H9 (cell line): ENCODE data around the gene SPRR4. TPM values are rescaled to one million over a fixed set of nuclear protein-coding genes. Genes with fewer than 3 reads are reported as not detected.
"Not testable (repeated sequence)": the region's sequence is repeated elsewhere in the genome, so short reads cannot be mapped to it uniquely, and the experiment has no call there.

Source experiments
- DNase-seq: peaks from one replicate; pipeline ENCODE4 v3.0.0-alpha.2; 2017
- H2AFZ ChIP-seq: one replicate; pipeline ENCODE4 v1.6.1; 2013; ENCODE audit warnings: mild to moderate bottlenecking, low read length, control low read depth, moderate library complexity
- H2AK5ac ChIP-seq: 2 replicates; pipeline ENCODE4 v1.6.1; 2013; ENCODE audit warnings: low read length, control low read depth, mixed read lengths; ENCODE audit not compliant: insufficient read length
- H2BK120ac ChIP-seq: one replicate; pipeline ENCODE4 v1.6.1; 2013; ENCODE audit warnings: low read depth, mild to moderate bottlenecking, low read length, control low read depth, inconsistent platforms; ENCODE audit not compliant: poor library complexity, severe bottlenecking
- H2BK12ac ChIP-seq: 2 replicates; pipeline ENCODE4 v1.6.1; 2013; ENCODE audit warnings: low read length, control low read depth, mixed read lengths, low read depth; ENCODE audit not compliant: insufficient read length
- H2BK15ac ChIP-seq: 2 replicates; pipeline ENCODE4 v1.6.1; 2013; ENCODE audit warnings: low read depth, low read length, control low read depth
- H2BK20ac ChIP-seq: one replicate; pipeline ENCODE4 v1.6.1; 2013; ENCODE audit warnings: low read depth, mild to moderate bottlenecking, low read length, control low read depth, inconsistent platforms; ENCODE audit not compliant: poor library complexity, severe bottlenecking
- H2BK5ac ChIP-seq: 2 replicates; pipeline ENCODE4 v1.6.1; 2013; ENCODE audit warnings: low read length, control low read depth, mixed read lengths; ENCODE audit not compliant: insufficient read length
- H3K14ac ChIP-seq: 2 replicates; pipeline ENCODE4 v1.6.1; 2013; ENCODE audit warnings: low read length, control low read depth; ENCODE audit not compliant: insufficient read depth
- H3K18ac ChIP-seq: 2 replicates; pipeline ENCODE4 v1.6.1; 2013; ENCODE audit warnings: low read depth, mild to moderate bottlenecking, mixed read lengths, low read length, control low read depth; ENCODE audit not compliant: insufficient read length
- H3K23ac ChIP-seq: 2 replicates; pipeline ENCODE4 v1.6.1; 2013; ENCODE audit warnings: low read length, control low read depth, mixed read lengths, low read depth; ENCODE audit not compliant: insufficient read length
- H3K23me2 ChIP-seq: 2 replicates; pipeline ENCODE4 v1.6.1; 2013; ENCODE audit warnings: low read depth, mild to moderate bottlenecking, mixed read lengths, low read length, control low read depth; ENCODE audit not compliant: insufficient read length, poor library complexity, severe bottlenecking
- H3K27ac ChIP-seq: 2 replicates; pipeline ENCODE4 v1.5.1; 2013; ENCODE audit warnings: low read length, control low read depth, mixed read lengths, low read depth; ENCODE audit not compliant: insufficient read length
- H3K27me3 ChIP-seq: 2 replicates; pipeline ENCODE4 v1.6.1; 2013; ENCODE audit warnings: low read length, control low read depth, inconsistent platforms; ENCODE audit not compliant: insufficient read depth
- H3K4ac ChIP-seq: 2 replicates; pipeline ENCODE4 v1.6.1; 2013; ENCODE audit warnings: low read depth, mild to moderate bottlenecking, control low read depth, inconsistent platforms, low read length, moderate library complexity
- H3K4me1 ChIP-seq: 2 replicates; pipeline ENCODE4 v1.6.1; 2013; ENCODE audit warnings: low read length, control low read depth, inconsistent platforms; ENCODE audit not compliant: insufficient read depth
- H3K4me2 ChIP-seq: 2 replicates; pipeline ENCODE4 v1.6.1; 2013; ENCODE audit warnings: low read length, control low read depth, mixed read lengths; ENCODE audit not compliant: insufficient read length, insufficient read depth
- H3K56ac ChIP-seq: 2 replicates; pipeline ENCODE4 v1.6.1; 2013; ENCODE audit warnings: low read depth, mild to moderate bottlenecking, mixed read lengths, low read length, control low read depth; ENCODE audit not compliant: insufficient read length
- H3K79me1 ChIP-seq: 2 replicates; pipeline ENCODE4 v1.6.1; 2013; ENCODE audit warnings: low read depth, mild to moderate bottlenecking, moderate library complexity, low read length, control low read depth, inconsistent platforms; ENCODE audit not compliant: insufficient read depth, poor library complexity, severe bottlenecking
- H3K79me2 ChIP-seq: 2 replicates; pipeline ENCODE4 v1.6.1; 2013; ENCODE audit warnings: low read length, control low read depth, inconsistent platforms; ENCODE audit not compliant: insufficient read depth
- H3K9ac ChIP-seq: 2 replicates; pipeline ENCODE4 v1.6.1; 2013; ENCODE audit warnings: low read length, control low read depth, mixed read lengths; ENCODE audit not compliant: insufficient read length; ENCODE audit errors: extremely low read depth
- H3K9me3 ChIP-seq: one replicate; pipeline ENCODE4 v1.6.1; 2013; ENCODE audit warnings: low read depth, low read length, inconsistent platforms; ENCODE audit not compliant: control insufficient read depth
- H3T11ph ChIP-seq: one replicate; pipeline ENCODE4 v1.6.1; 2013; ENCODE audit warnings: mild to moderate bottlenecking, low read length, control low read depth, inconsistent platforms
- H4K20me1 ChIP-seq: one replicate; pipeline ENCODE4 v1.6.1; 2013; ENCODE audit not compliant: control insufficient read depth, insufficient read length, insufficient read depth
- H4K5ac ChIP-seq: 2 replicates; pipeline ENCODE4 v1.6.1; 2013; ENCODE audit warnings: low read depth, mild to moderate bottlenecking, mixed read lengths, low read length, control low read depth; ENCODE audit not compliant: insufficient read length
- H4K8ac ChIP-seq: replicated peaks from 2 replicates; pipeline ENCODE4 v1.6.1; 2013; ENCODE audit warnings: low read length, control low read depth, mixed read lengths, low read depth; ENCODE audit not compliant: insufficient read length
- H4K91ac ChIP-seq: 2 replicates; pipeline ENCODE4 v1.6.1; 2013; ENCODE audit warnings: low read depth, mild to moderate bottlenecking, moderate library complexity, mixed read lengths, low read length, control low read depth; ENCODE audit not compliant: insufficient read length
- H3K27ac Mint-ChIP-seq, 3 experiments: 2 replicates in 2 of 3; 3 replicates in 1 of 3; pipeline ENCODE4 v1.8.0; 2020 to 2021; ENCODE audit warnings: mixed read lengths in 3 of 3, mild to moderate bottlenecking in 1 of 3, moderate library complexity in 1 of 3
- H3K27me3 Mint-ChIP-seq: 2 replicates; pipeline ENCODE4 v1.8.0; 2021; ENCODE audit warnings: low read depth, mild to moderate bottlenecking, moderate library complexity, mixed read lengths
- H3K36me3 Mint-ChIP-seq, 3 experiments: 2 replicates in 2 of 3; 3 replicates in 1 of 3; pipeline ENCODE4 v1.8.0; 2020 to 2021; ENCODE audit warnings: low read depth in 3 of 3, mixed read lengths in 3 of 3; ENCODE audit not compliant: insufficient read depth in 1 of 3
- H3K4me1 Mint-ChIP-seq, 2 experiments: 2 replicates each; pipeline ENCODE4 v1.8.0; 2020; ENCODE audit warnings: mixed read lengths in 2 of 2
- H3K4me3 Mint-ChIP-seq, 2 experiments: 2 replicates in 1 of 2; 3 replicates in 1 of 2; pipeline ENCODE4 v1.8.0; 2020 to 2021; ENCODE audit warnings: mild to moderate bottlenecking in 2 of 2, mixed read lengths in 2 of 2, moderate library complexity in 1 of 2
- H3K9me3 Mint-ChIP-seq, 2 experiments: 2 replicates in 1 of 2; 3 replicates in 1 of 2; pipeline ENCODE4 v1.8.0; 2020; ENCODE audit warnings: mild to moderate bottlenecking in 2 of 2, mixed read lengths in 2 of 2, moderate library complexity in 1 of 2
- WGBS: extraction: QIAGEN DNeasy Blood & Tissue Kit; methylation state at CpG from one replicate; pipeline ENCODE4 v1.1.7; 2013; ENCODE audit warnings: missing lambda C conversion rate, low lambda C conversion rate, mixed read lengths; ENCODE audit not compliant: insufficient read length; ENCODE audit errors: extremely low coverage; 5-methylcytosine and 5-hydroxymethylcytosine counted together
- total RNA-seq: library from RNA; stranded (reverse); gene quantifications from 2 replicates; pipeline ENCODE4 v1.2.1, GENCODE V29; 2021
- TF ChIP-seq, protein P1 (sequence below): fragments of 200-600 bp; sonication (generic); conservative IDR thresholded peaks from 3 replicates; pipeline ENCODE4 v1.8.0; 2021; ENCODE audit warnings: antibody characterized with exemption, mild to moderate bottlenecking

Gene SPRR4
- total RNA-seq, 1 experiment from 2014 or later: not detected

- Histone ChIP-seq H2BK20ac (no peak within 1 kb of the TSS), H4K91ac (no peak within 1 kb of the TSS), H3K56ac (no peak within 1 kb of the TSS), H3K4me1 (no peaks in the 10 kb centered on the region; the same call in 1 of the 2 replicates), H3K23ac (no peak within 1 kb of the TSS), H4K20me1 (no peaks in the 10 kb centered on the region), H3K14ac (no peak within 1 kb of the TSS), H2BK120ac (no peak within 1 kb of the TSS), H3K4ac (no peak within 1 kb of the TSS), H3K79me1 (no peaks in the 10 kb centered on the region), H3K23me2 (no peaks in the 10 kb centered on the region), H2AFZ (no peak within 1 kb of the TSS), H2BK15ac (no peak within 1 kb of the TSS), H2BK5ac (no peak within 1 kb of the TSS), H2AK5ac (no peak within 1 kb of the TSS), H3K4me2 (no peak within 1 kb of the TSS), H3K79me2 (no peaks in the 10 kb centered on the region), H3K18ac (no peak within 1 kb of the TSS), H3K9ac (no peak within 1 kb of the TSS), H4K5ac (no peak within 1 kb of the TSS), H3K9me3 (no peaks in the 10 kb centered on the region), H4K8ac (no peak within 1 kb of the TSS), H2BK12ac (no peak within 1 kb of the TSS), H3T11ph (no peak within 1 kb of the TSS), H3K27me3 (no peaks in the 10 kb centered on the region), H3K27ac (no peak within 1 kb of the TSS)
- no CpG with 5 or more reads among the region's 2 CpGs for WGBS
- peaks cover 9 to 15% of the 10 kb centered on the region in 2 experiments for H3K4me1 Mint-ChIP-seq
- no peak for DNase-seq
- H3K27ac Mint-ChIP-seq: peak within 1 kb of the TSS in 1 of 3 experiments; percentile 63; a peak in 1 of 7 replicates
- H3K9me3 Mint-ChIP-seq: peaks cover 11 to 21% of the 10 kb centered on the region in 2 experiments; a peak in 3 of 5 replicates
- H3K4me3 Mint-ChIP-seq: no peak within 1 kb of the TSS
- H3K27me3 Mint-ChIP-seq: peaks cover 5% of the 10 kb centered on the region; the same call in 1 of the 2 replicates
- no peaks in the 10 kb centered on the region for H3K36me3 Mint-ChIP-seq
- TF ChIP-seq, protein P1, sequence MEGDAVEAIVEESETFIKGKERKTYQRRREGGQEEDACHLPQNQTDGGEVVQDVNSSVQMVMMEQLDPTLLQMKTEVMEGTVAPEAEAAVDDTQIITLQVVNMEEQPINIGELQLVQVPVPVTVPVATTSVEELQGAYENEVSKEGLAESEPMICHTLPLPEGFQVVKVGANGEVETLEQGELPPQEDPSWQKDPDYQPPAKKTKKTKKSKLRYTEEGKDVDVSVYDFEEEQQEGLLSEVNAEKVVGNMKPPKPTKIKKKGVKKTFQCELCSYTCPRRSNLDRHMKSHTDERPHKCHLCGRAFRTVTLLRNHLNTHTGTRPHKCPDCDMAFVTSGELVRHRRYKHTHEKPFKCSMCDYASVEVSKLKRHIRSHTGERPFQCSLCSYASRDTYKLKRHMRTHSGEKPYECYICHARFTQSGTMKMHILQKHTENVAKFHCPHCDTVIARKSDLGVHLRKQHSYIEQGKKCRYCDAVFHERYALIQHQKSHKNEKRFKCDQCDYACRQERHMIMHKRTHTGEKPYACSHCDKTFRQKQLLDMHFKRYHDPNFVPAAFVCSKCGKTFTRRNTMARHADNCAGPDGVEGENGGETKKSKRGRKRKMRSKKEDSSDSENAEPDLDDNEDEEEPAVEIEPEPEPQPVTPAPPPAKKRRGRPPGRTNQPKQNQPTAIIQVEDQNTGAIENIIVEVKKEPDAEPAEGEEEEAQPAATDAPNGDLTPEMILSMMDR: no peak
These were observed 30.9 kb downstream of the SPRR4 start, which contains the start of gene SPRR3 for GRCh38 chr1:153001382-153001781. Gene SPRR3, plus strand, starts transcription at chr1:153001749. Its CDS starts 1,272 bp downstream, at chr1:153003021.

GRCh38 chr1:153011235-153011758, 40.8 kb downstream of the SPRR4 start:
- not testable (repeated sequence) for H2AFZ ChIP-seq, H3K14ac ChIP-seq, H3K4ac ChIP-seq, H3K27me3 Mint-ChIP-seq, H3K4me1 Mint-ChIP-seq, H2BK120ac ChIP-seq, H3T11ph ChIP-seq, H3K18ac ChIP-seq, H4K20me1 ChIP-seq, H3K79me2 ChIP-seq, H3K4me1 ChIP-seq, H4K91ac ChIP-seq, H4K8ac ChIP-seq, H3K36me3 Mint-ChIP-seq, H3K4me2 ChIP-seq, H2BK5ac ChIP-seq, H2BK20ac ChIP-seq, H3K9ac ChIP-seq, H4K5ac ChIP-seq, H3K27me3 ChIP-seq, H3K23me2 ChIP-seq, DNase-seq, H2BK12ac ChIP-seq, H3K27ac Mint-ChIP-seq, H3K27ac ChIP-seq, H3K9me3 ChIP-seq, H2AK5ac ChIP-seq, H2BK15ac ChIP-seq, H3K79me1 ChIP-seq, H3K23ac ChIP-seq, H3K4me3 Mint-ChIP-seq, H3K56ac ChIP-seq
- WGBS: no CpG with 5 or more reads among the region's 8 CpGs
- H3K9me3 Mint-ChIP-seq: peaks cover 9 to 15% of the 10 kb centered on the region in 2 experiments; a peak in 4 of 5 replicates
